Occipital lobe (tissue), 2 donors: ENCODE data around the gene DAAM1. TPM values are rescaled to one million over a fixed set of nuclear protein-coding genes. Genes with fewer than 3 reads are reported as not detected.

Experiments used
- DNase-seq: peaks from one replicate; lab custom pipeline; 2025; lab: John Stamatoyannopoulos, UW
- total RNA-seq: library from RNA; depleted of rRNA; stranded (reverse); fragments of >200 nt; gene quantifications from one replicate; pipeline ENCODE4 v1.2.3, GENCODE V29; 2014

Gene DAAM1
- total RNA-seq, 1 donor from 2014 or later, result 182 TPM

DNA sequence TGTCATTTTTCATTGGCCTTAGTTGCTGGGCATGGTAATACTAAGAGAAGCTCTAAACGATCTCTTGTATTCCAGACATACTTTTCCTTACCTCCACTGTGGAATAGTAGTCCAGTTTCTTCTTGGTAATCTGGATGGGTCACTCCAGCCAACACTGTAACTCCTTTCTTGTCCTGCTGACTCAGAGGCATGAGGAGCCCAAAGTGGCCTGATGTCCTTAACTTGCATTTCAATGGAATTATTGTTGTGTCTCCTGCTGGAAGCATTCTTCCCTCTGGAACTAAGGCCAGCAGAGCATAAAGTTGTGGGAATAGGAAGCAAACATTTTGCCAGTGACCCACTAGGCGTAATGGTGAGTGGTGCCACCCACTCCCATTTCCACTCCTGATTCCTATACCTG, 33.1 kb downstream of the DAAM1 start:
- DNase-seq, result no peak

DNA sequence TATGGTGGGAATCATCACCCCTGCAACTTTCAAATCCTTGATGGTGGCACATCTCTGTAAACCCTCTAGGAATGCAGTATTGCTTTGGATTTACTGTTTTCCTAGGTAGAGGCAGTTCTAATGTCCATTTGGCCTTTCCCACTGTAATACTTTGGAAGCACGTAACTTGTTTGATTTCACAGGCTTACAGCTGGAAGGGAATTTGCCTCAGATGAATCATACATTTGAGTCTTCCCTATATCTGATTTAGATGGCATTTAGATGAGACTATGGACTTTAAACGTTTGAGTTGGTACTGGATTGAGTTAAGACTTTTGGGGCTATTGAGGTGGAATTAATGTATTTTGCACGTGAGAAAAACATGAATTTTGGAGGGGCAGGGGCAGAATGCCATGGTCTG, 35.9 kb downstream of the DAAM1 start:
- no peak for DNase-seq

DNA sequence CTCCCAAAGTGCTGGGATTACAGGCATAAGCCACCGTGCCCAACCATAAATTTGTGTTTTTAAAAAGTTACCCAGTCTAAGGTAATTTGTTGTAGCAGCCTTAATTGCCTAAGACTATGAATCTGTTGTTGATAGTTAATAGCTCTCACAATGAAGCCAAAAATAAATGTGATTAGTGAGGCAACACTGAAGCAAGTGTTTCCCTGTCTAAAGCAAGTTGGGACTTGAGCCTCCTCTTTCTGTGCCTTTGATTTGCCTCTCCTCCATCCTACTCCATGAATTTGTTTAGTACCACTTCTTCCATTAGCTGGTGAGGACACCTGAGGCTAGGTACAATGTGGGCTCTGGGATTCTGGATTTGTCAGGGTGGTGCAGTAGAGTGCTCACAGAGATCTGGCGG, 36.8 kb downstream of the DAAM1 start:
- no peak for DNase-seq

DNA sequence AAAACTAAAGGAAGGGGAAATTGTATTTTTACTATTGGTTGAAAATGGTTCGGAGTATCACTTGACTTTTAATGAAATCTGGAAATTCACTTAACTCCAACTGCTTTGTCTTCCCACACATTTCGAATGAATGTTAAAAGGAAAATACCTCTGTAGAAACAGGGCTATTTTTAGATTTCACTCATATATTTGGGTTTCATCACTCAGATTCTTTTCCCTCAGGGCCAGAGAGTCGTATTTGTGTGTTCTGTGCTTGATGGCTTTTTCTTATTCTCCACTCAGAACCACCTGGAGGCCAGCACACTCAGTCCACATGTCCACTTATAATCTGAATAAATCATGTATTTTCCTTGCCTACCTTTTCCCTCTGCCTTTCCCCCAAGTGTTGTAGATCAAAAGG, 40.0 kb downstream of the DAAM1 start:
- DNase-seq, result no peak

DNA sequence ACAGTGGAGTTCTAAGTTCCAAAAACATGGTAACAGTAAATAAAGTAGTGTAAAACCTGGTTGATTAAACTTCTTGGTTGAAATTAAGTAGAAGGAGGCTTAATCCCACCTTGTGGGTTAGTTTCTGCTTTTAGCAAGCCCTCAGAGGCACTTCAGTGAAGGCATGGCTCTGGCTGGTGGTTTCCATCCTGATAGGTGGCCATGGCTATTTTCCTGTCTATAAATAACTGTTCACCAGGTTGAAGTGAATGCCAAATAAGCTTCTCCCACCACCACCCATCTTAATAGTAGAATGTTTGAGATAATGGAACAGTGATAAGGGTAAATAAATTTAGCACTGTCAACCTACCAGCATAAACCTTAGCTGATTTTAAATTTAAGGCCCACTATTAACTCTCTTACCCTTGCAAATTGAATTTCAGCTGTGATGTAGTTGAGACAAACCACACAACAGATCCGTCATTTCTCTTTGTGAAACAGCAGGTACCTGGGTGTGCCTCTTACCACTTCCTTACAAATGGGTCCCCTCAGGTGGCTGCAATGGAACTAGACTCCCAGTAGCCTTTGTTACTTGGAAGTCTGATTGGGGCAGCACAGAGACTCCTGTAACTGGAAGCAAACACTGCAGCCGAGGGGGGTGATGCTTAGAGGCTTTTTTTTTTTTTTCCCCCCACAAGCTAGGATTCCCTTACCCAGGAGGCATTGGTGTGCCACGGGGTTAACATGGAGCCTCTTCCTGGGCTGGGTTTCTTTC, 41.4 kb downstream of the DAAM1 start:
- no peak for DNase-seq

DNA sequence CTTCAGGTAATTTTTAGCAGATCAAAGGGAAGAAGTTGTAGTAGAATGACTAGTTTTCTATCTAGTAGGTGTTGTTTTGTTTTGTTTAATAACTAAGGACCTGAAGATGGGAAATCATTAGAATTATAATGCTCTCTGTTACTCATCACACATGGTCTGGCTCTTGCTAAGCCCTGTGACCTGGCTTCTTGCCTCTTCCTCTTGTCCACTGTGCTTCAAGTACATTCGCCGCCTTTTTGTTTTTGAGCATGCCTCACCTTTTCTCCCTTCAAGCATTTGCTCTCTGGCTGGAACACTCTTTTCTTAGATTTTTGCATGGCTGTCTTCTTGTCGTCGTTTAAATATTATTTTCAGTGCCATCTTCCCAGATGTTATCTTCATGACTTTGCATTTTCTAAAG, 47.7 kb downstream of the DAAM1 start:
- no peak for DNase-seq

DNA sequence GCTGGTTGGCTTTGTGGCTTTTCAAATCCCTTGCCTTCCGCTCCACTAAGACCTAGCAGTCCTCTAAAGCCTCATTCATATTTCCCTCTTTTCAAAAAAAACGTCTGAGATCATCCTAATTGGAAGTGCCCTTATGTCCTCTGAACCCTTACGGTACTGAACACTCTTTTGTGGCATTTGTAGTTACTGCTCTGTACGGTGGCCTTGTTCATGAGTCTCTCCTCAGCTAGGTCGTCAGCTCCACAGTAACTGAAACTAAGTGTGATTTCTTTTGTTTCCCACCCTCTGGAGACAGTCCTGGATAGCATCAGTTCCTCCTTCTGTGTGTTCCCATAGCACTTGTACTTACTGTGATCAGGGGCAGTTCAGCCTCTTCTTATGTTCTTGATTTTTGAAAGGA, 49.7 kb downstream of the DAAM1 start:
- DNase-seq, result no peak

DNA sequence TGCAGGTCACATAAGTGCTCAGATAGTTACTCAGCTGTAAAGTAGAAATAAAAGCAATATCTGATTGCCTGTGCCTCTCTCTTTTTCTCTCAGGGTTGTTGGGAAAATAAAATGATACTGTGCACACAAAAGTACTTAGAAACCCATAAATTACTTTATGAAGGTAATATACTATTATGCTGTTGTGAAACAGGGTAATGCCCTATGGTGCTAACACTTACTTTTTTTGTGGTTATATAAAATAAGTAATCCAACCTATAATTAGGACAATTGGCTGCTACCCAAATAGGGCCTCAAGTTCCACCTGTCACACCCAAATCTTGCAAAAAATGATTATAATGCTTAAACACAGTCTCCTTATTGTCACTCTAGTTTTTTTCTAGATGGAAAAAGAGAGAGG, 50.6 kb downstream of the DAAM1 start:
- no peak for DNase-seq

DNA sequence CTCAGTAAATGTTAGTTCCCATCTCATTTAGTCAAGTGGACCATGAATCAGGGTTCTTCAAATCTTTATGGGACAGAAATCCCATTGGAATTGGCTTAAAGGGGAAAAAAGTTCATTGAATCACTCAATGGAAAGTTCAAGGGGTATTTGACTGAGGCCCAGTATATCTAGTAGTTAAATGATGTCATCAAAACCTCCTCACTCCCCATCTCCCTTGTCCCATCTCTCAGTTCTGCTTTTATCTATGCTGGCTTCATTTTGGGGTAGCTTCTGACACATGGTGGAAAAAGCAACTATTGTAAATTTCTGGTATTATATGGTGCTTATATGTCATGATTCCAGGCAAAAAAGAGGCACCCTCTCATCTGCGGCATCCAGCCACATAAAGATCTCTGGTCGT, 51.9 kb downstream of the DAAM1 start:
- no peak for DNase-seq

DNA sequence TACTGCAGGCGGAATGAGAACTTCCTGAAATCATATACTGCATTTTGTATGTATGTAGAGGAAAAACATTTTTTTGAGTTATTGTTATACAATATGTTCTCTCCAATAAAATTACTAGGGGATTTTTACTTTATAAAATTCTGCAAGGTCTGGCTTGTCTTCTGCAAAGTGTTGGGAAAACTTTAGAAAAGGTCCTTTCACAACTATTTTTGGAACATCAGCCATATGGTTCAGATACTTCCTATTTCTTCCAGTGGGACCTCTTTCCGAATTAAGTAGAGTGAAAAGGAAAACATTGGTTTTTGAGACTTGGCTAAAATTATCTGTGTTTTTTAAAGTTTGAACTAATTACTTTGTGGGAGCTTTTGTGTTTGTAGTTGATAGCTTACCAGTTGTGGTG, 52.7 kb downstream of the DAAM1 start:
- no peak for DNase-seq

DNA sequence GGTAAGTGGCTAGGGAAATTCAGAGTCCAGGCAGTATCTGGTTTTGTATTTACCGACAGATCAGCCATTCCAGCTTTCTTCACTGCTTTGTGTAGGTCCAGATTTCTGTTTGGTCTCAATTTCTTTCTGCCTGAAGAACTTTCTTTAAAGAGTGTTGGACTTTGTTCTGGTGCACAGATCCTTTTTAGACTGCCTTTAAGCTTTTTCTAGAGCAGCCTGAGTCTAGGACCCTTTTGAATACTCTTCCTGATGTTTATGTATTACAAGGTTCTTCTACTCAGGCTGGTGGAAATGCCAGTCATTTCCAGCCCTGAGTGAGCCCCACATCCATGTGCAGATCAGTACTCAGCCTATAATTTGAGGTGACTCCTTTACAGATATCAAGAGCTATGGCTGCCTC, 54.7 kb downstream of the DAAM1 start:
- no peak for DNase-seq

DNA sequence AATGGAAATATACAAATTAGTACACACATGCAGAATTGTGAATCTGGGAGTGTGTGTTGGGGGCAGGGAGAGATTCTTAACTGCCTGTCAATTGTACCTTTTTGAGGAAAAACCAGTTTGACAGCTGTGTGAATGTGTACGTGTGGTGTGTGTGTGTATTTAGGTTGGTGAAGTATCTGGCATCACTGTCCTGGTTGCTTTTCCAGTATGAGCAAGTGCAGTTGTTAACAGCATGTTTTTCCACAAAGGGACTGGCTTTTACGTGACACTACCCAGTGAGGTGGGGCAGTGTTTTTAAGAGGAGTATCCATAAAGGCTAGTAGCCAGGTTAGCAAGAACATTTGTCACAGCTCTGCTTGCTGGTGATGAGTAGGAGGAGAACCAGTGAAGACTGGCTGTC, 56.1 kb downstream of the DAAM1 start:
- DNase-seq, result no peak

DNA sequence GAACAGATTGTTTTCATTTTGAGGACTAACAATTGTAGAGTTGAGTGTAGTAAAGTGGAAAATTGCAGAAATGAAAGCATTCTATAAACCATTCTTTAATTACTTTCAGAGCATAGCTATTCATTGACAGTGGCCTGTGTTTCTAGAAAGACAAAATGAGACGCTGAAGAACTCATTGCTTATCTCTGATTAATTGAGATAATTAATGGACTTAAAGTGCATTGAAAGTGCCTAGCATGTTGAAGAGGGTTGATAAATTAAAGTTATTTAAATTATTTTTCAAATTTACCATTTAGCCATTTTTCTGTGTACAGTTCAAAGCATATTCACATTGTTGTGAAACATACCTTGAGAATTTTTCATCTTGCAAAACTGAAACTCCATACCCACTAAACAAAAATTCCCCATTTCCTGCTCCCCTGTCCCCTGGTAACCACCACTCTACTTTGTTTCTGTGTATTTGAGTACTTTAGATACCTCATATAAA, 57.4 kb downstream of the DAAM1 start:
- no peak for DNase-seq

DNA sequence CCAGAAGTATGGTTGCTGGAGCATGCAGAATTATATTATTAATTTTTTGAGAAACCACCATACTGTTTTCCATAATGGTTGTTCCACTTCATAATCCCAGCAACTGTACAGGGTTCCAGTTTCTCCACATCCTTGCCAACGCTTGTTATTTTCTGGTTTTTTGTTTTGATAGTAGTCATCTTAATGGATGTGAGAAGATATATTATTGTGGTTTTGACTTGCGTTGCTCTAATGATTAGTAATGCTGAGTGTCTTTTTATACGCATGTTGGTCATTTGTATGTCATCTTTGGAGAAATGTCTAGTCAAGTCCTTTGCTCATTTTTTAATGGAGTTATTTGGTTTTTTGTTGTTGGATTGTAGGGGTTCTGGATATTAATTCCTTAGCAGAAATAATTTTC, 58.1 kb downstream of the DAAM1 start:
- no peak for DNase-seq

DNA sequence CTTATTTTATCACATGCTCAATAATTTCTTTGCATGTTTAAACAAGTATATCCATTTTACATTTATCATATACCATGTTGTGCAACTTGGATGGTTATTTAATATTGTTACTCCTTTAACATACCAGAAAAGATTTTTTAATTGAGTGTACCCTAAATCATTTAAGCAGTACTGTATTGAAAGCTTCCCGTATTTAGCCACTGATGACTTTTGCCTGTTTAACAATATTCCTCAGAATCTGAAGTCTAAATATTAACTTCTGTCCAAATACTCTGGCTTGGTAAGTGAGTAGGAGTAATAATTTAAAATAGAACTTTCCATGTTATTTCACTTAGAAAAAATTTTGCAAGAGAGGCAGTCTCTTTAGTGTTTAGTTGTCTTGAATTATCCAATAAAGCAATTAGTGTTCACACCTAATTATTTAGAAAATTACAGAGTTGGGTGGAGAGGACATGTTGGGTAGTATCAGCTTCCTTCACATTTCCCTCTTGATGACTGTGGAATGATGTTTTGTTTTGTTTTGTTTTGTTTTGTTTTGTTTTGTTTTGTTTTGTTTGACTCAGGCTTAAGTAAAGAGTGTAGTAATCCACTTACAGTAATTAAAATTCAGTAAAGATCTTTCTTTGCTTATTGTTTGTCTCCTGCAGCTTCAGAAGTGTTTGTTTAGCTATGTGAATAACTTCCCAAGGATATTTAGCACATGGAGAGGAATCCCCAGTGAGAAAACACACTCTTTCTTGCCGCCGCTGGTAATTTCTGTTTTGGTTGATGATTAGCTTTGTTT, 59.5 kb downstream of the DAAM1 start:
- DNase-seq, result no peak

DNA sequence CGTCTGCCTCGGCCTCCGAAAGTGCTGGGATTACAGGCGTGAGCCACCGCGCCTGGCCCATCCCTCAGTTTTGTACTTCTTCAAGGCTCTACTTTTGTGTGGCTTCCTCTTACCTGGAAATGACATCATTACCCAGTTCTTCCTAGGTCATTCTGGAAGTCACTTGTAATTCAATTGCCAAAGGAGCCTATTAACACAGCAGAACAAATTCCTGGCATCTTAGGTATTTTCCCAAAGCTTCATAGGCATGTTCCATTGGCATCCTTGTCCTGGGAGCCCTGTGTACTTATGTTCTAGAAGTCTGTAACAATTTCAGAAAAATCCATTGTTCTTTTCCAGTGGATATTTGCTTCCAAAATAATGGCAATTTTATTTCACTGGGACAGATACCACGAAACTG, 60.6 kb downstream of the DAAM1 start:
- DNase-seq, result no peak

DNA sequence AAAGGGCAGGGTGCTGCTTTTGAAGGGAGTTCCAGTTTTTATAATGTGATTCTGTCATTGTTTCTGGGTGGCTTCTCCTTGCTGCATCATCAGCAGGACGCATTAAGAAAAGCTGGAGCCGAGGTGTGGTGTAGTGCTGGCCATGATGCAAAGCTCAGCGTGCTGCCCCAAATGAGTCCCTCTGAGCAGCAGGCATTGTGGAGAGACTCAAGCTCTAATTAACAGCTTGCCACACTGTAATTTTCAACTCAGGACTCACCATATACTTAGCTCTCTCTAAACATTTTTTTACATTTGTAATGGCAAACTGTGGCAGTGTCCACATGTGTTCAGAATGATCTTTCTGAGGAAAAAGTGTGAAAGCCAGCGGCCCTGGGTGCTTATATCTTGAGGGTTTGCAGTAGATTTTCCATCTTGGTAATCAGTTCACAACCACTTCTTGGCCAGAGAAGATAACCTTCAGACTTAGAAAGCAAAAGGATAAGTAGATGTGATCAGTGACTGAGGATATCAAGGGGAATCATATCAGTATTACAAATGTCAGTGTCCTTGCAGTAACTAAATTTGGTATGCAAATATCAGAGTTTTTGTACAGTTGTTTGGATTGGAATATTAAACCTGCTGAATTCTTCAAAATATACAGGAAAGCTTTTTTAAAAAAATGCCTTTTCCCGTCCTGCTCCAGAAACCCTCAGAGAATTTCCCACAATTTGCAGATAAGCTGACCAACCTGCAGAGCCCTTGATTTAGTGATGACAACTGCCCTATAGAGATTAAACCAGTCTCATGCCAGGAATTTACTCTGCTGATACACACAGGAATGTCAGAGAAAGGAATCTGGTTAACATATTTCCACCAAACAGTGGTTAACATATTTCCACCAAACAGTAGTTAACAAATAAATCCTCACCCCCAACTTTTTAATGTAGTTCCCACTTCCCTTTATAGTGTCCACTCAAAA, 63.6 kb downstream of the DAAM1 start:
- no peak for DNase-seq

DNA sequence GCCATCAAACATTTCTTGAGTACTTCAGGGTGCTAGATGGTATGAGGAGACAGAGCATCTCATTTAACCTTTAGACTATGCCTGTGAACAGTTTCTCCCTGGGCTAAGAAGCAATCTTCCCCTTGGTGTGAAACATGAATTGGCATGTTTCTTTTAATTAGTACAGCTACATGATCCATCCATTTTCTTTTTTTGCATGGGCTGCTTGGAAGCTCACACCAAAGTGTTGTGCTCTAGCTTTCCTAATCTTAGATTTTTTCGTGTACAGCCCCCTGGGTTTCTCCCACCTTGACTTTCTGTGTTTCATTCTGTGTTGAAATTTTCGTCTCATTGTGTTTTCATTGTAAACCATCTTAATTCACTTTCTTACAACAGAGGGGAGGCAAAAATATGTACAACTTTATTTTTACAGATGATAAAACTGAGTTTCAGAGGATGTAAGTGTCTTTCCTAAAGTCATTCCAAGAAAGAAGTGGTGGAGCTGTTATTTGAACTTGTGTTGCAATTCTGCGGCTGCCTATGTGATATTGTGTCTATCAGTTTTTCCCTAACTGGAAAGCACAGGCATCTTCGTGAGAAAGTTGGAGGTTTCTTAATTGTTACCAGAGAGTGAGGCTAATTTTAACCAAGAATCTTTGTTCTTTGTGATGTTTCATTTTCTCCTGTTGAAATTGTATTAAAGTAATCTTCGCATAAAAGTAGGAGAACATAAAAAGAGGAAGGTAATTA, 64.5 kb downstream of the DAAM1 start:
- no peak for DNase-seq

DNA sequence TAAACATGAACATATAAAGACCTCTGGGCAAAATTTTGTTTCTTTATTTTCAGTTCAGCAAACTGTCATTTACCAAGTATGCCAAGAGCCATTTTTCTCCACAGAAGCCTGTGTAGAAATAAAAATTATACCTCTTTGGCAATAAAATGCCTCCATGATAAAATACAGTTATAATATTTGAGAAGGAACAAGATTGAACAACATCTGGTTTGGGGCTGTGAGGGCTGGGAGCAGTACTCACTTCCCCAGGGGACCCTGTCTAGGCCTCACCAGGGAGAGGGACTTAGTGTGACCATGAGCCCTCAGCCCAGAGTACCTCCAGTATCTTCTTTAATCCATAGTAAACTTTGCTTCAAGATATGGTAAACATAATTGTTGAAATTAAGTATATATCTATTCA, 65.1 kb downstream of the DAAM1 start:
- no peak for DNase-seq

DNA sequence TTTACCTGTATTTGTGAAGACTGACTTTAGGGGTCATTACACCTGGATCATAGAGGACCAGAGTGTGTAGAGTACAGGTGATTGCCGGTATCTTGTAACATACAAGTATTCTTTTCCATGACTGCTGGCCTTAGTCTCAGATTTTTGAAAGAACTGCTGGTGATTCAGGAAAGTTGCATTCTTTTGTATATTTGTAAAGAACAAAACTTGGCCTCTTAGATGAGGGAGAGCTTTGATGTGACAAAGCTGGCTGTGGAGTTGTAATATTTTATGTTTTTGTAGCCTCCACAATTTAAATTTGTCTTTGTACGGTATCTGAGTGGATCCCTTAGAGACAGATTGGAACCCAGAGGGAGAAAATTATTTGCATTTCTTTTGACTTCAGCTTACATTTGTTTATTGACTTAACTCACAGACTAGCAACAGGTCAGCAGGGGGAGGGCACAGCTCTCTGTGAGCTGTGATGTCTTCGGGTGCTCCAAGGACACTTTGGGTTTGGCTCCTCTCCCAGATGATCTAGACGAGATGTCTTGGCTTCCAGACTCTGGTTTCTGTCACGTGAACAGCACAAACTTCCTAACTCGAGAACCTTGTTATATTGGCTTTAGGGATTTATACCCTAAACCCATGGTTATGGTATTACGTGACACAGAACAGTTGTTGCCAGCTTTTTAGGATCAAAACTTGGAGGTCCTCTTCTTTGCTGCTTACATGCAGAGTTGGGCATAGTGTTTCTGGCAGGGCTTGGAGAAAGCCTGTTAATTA, 65.9 kb downstream of the DAAM1 start:
- no peak for DNase-seq
